ENCODE results near the gene ASB18.

DNA sequence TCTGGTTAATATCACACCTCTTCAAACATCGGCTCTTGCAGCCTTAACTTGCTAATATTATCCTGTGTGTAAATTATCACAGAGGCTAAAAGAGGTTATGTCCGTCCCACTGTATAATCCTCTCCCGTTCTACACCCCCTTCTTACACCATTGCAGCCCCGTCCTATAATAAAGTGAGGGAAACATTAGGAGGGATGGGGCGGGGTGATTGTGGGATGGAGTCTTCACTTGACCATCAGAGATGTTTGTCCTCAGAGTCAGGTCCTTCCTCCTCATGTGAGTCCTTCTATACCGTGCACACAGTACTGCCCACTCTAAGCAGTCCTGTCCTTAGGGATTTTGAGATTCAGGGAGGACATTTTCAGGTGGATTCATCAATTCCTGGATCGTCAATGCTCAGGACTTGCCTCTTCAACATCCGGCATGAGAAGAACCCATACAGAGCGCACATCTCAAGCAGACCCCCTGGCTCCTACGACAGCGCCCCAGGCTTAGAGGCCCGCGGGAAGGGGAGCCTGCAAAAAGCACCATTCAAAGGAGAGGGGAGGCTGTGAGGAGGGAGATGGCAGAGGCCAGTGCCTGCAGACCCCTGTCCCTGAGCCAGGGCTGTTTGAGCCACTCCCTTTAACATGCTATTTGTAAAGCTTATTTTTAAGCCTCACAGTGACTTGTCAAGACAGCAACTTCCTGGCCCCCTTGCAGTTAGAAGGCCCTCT is 42.8 kb upstream of the ASB18 start:
- TF ChIP-seq, protein P1, sequence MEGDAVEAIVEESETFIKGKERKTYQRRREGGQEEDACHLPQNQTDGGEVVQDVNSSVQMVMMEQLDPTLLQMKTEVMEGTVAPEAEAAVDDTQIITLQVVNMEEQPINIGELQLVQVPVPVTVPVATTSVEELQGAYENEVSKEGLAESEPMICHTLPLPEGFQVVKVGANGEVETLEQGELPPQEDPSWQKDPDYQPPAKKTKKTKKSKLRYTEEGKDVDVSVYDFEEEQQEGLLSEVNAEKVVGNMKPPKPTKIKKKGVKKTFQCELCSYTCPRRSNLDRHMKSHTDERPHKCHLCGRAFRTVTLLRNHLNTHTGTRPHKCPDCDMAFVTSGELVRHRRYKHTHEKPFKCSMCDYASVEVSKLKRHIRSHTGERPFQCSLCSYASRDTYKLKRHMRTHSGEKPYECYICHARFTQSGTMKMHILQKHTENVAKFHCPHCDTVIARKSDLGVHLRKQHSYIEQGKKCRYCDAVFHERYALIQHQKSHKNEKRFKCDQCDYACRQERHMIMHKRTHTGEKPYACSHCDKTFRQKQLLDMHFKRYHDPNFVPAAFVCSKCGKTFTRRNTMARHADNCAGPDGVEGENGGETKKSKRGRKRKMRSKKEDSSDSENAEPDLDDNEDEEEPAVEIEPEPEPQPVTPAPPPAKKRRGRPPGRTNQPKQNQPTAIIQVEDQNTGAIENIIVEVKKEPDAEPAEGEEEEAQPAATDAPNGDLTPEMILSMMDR (IDR thresholded peaks at IDR 0.05), result no peak
- TF ChIP-seq EZH2 (IDR thresholded peaks at IDR 0.05), result no peak

Data from neural progenitor cell (in vitro differentiated cells).